GM18502 (cell line): ENCODE results near the gene MYF5.

Experiments
- ATAC-seq: cut with Tn5 transposase; IDR thresholded peaks from one replicate; pipeline ENCODE4 v1.9.1; 2021; ENCODE audit warnings: mild to moderate bottlenecking; ENCODE audit not compliant: unreplicated experiment, poor library complexity

The MYF5 gene

DNA sequence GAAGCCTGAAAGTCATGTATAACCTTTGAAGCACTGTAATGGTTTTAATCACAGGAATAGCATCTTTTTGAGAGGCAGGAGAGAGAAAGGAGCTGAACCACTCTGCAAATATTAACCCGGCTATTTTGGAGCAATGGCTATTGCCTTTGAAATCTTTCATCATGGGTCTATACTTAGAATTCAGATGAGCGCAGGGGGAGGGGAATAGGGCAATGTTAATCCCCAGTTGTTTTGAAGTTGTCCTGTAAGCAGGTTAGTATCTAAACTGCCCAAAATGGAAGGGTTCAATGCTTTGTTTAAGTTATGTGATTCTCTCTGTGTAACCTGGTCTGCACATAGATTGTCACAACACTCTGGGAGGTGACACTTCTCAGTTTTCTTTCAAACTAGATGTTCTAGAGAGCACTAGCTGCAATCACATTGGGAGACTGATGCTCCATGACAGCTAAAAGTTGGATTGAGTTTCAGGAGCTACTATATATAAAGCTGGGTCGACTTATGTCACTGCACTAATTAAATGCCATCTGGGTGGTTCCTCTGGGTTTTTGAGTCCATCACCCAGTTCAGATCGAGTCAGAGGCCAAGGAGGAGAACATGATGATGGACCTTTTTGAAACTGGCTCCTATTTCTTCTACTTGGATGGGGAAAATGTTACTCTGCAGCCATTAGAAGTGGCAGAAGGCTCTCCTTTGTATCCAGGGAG lies 9.4 kb upstream of the MYF5 start, which contains the start of gene MYF6:
MYF6 (plus strand) TSS at position 509 of the 704 bp plus-strand sequence; CDS start at position 595, 86 bp downstream.
- no peak for ATAC-seq

- ATAC-seq, result no peak
Measured at GRCh38 chr12:80707830-80708258, 8.9 kb upstream of the MYF5 start.

- no peak for ATAC-seq
Measured at GRCh38 chr12:80708259-80708974, 8.3 kb upstream of the MYF5 start.

GRCh38 chr12:80708975-80709328 lies 7.8 kb upstream of the MYF5 start:
- no peak for ATAC-seq

GRCh38 chr12:80709811-80710726 lies 6.6 kb upstream of the MYF5 start:
- peak; percentile 61 for ATAC-seq

DNA sequence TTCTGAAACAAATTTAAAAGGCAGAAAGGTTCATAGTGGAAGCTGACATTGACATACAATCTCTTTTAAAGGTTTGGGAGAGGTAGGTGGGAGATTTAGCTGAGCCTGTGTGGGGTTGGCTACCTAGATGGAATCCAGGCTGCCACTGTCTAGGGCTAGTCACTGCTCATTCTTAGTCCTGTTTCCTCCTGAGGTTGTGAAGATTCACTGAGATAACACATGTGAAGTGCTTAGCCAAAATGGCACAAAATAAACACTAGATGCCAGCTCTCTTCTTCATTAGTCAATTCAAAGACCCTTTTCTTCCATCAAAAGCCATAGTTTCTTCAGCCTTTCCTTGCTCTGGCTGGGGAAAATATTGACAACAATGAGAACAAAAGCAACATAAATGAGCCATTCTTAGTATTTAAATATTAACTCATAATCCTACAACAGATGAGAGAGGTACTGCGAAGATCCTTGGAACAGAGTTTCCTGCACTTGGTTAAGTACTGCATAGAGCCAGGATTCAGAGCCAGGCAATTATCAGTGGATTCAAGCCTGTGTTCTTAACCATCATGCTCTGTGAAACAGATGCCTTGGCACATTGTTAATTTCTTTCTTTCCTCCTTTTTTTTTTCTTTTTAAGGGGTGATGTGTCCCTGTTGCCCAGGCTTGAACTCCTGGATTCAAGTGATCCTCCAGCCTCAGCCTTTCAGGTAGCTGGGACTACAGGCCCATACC lies 5.8 kb upstream of the MYF5 start:
- peak; percentile 36 for ATAC-seq

DNA sequence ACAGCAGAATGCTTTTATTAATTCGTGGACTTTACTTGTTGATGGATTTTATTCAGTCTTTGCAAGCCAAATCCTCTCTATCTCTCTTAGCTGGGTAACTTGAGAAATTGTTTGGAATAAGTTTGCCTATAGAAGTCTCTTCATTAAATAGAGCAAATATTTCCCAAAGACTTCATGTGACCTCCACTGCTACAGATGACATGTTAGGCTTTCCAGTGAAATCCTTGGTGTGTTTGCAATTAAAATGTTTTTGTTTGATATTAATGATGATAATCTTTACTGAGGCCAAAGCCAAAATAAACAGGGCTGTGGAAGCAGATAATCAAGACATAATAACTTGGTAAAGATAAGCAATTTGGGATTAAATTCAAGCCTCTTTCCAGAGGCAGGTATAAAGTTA lies 4.8 kb upstream of the MYF5 start:
- ATAC-seq, result no peak

DNA sequence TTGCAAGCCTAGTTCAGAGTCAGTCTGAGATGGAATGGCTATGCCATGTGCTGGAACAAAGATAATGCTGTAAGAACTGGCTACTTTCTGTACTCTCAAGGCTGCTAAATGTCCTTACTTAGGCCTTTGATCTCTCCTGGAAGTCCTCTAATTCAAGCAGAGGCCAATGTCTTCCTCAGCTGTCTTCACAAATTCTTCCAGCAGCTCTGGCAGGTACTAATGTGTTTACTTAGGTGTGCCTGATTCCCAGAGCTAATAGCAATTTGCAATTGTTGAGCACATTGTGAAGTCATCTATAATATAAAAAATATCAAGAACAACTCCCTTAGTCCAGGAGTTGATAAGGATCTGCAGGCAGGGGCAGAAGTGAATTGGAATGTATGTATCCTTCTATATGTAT lies 3.8 kb upstream of the MYF5 start:
- no peak for ATAC-seq

- no peak for ATAC-seq
Measured at GRCh38 chr12:80713419-80713818, 3.3 kb upstream of the MYF5 start.

- ATAC-seq, result no peak
Measured at GRCh38 chr12:80714055-80714454, 2.7 kb upstream of the MYF5 start.

GRCh38 chr12:80714846-80715245 lies 1.9 kb upstream of the MYF5 start:
- ATAC-seq, result no peak

DNA sequence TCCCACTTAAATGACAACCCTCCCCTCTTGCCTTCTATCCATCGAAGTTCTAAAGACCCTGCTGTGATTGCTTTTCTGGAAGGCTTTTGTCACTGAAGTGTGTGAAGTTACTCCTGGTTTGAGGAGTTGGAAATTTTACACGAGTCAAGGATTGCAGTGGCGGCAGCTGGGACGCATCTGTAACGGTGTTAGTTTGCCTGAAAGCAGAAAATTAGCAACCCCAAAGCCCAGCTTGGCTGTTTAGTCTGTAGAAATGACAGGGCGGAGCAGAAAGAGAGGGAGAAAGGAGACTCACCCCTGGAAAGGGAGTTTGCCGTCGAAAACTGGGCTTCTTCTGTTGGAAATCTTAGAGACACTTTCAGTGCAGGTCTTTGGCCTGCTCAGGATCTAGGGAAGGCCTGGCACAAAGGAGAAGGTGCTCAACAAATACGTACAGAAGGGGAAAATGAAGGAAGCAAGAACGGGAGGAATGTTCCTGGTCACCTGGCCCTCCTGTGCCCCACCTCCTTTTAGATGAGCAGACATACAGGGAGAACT lies 931 bp upstream of the MYF5 start:
- ATAC-seq, result no peak

- no peak for ATAC-seq
Measured at GRCh38 chr12:80717856-80718255, 1.1 kb downstream of the MYF5 start.

- ATAC-seq, result no peak
Measured at GRCh38 chr12:80720516-80720915, 3.8 kb downstream of the MYF5 start.

GRCh38 chr12:80721326-80721725 lies 4.6 kb downstream of the MYF5 start:
- ATAC-seq, result no peak

DNA sequence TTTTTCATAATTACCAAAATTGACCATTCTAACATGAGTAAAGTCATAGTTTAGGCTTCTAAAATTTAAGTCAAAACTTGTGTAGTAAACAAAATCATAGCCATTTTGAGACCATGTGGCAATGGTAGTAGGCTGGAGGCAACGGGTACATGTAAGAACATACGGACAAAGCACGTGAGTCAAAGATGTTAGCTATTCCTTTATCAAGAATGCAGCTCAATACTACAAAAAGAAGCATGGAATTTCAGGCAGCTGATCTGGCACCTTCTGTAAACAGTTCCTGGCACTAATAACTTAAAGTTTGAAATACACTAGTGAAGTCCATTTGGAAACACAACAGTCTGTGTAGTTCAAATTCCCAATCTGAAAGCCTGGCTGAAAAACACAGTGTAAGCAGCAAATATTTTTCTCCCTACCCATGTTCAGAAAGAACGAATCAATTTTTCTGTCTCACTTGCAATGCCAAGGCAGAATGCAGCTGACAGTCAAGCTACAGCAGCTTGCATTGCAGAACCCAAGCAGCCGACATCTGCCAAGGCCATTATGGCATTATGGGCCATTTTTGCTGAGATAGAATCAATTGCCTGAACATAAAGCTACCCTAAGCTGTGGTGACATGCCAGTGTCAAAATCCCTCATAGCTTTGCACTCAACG lies 29.3 kb downstream of the MYF5 start:
- ATAC-seq, result no peak

GRCh38 chr12:80747800-80748199 lies 31.1 kb downstream of the MYF5 start:
- ATAC-seq, result no peak

DNA sequence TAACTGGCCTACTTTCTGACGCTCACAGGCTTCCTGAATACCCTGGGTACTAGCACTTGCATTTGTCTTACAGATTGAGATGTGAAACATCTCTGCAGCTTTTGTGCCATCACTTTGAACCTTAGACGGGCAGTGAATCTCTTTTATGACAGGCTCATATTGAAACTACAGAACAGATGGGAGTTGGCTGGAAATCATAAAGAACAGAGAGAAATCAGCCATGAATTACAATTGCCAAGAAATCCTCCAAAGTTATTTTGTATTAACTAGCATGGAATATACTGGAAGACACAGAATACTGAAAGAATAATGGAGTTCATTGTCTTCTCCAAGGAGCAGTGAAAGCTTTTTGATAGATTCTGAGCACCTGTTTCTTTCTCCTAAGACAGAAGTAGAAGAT lies 32.7 kb downstream of the MYF5 start:
- ATAC-seq, result no peak

DNA sequence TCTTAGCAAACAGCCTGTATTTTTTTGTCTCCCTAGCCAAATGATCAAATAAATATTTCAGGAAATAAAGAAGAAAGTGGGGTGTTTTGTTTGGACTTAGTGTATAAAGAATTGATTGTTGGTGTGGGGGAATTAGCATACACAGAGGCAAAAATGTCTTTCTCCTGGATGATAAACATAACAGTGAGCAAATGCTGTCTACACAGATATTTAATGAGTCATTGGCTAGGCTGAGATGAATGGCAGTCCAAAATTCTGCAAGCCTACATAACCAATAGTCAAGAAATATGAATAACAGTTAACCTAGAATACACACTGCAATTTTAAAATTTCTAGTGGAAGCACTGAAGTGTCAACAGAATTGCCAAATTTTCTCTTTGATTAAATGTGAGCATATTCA lies 35.8 kb downstream of the MYF5 start:
- ATAC-seq, result no peak

DNA sequence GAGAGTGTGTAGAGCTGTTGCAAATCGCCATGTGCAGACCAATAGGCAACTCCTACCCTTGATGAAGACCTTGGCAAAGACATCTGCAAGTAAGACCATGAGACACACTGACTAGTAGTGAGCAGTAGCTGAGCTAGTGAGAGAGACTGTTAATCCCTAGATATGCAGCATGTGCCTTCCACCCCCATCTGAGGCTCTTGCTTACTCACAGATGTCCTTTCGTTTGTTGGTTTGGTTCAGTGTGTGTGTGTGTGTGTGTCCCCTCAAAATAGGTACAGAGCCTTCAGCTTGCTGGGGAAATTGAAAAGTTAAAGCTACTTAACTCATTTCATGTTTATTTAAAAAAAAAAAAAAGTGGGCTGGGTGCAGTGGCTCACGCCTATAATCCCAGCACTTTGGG lies 37.6 kb downstream of the MYF5 start:
- no peak for ATAC-seq
